Hepatocyte (in vitro differentiated cells): ENCODE data around the gene OR52W1.
"Not testable (repeated sequence)": the region's sequence is repeated elsewhere in the genome, so short reads cannot be mapped to it uniquely, and the experiment has no call there.

ENCODE experiments used
- EZH2 ChIP-seq: fragments of 200-600 bp; sonication (generic); IDR thresholded peaks from 2 replicates; pipeline ENCODE4 v1.6.1; 2016; ENCODE audit warnings: antibody characterized with exemption, mild to moderate bottlenecking, borderline replicate concordance
- TF ChIP-seq, protein P1 (sequence below): fragments of 200-600 bp; sonication (generic); IDR thresholded peaks from 2 replicates; pipeline ENCODE4 v1.5.1; 2016; ENCODE audit warnings: antibody characterized with exemption, mild to moderate bottlenecking; ENCODE audit not compliant: poor library complexity

- TF ChIP-seq, protein P1, sequence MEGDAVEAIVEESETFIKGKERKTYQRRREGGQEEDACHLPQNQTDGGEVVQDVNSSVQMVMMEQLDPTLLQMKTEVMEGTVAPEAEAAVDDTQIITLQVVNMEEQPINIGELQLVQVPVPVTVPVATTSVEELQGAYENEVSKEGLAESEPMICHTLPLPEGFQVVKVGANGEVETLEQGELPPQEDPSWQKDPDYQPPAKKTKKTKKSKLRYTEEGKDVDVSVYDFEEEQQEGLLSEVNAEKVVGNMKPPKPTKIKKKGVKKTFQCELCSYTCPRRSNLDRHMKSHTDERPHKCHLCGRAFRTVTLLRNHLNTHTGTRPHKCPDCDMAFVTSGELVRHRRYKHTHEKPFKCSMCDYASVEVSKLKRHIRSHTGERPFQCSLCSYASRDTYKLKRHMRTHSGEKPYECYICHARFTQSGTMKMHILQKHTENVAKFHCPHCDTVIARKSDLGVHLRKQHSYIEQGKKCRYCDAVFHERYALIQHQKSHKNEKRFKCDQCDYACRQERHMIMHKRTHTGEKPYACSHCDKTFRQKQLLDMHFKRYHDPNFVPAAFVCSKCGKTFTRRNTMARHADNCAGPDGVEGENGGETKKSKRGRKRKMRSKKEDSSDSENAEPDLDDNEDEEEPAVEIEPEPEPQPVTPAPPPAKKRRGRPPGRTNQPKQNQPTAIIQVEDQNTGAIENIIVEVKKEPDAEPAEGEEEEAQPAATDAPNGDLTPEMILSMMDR, result not testable (repeated sequence)
- TF ChIP-seq EZH2, result not testable (repeated sequence)
Observed at GRCh38 chr11:6248897-6249296, 49.9 kb downstream of the OR52W1 start.
